HCT116 (cell line): ENCODE measurements around the gene ACACB. TPM values are rescaled to one million over a fixed set of nuclear protein-coding genes. Genes with fewer than 3 reads are reported as not detected.

Experiments
- ATAC-seq: fragments of 200-7000 bp; cut with Tn5 transposase; 2 replicates; pipeline ENCODE4 v1.9.1; 2020; ENCODE audit warnings: mild to moderate bottlenecking, moderate library complexity
- BruUV-seq: library from RNA; stranded (reverse); fragments of 400-500 nt; replicated peaks from 2 replicates; lab custom pipeline; 2021; lab: Mats Ljungman, UMichigan
- CTCF ChIA-PET: fragments of 300-600 bp; sonication (Branson Sonifier 250); formaldehyde crosslinking; loops from one replicate; lab custom pipeline; 2021; ENCODE audit warnings: antibody characterized with exemption; lab: Charles Lee
- POLR2A ChIA-PET: fragments of 300-600, 350-600 bp; sonication (Branson Sonifier 250); formaldehyde crosslinking; loops from one replicate; lab custom pipeline; 2021; ENCODE audit warnings: antibody characterized with exemption; lab: Charles Lee
- RAD21 ChIA-PET, 2 experiments: fragments of 300-600 bp; sonication (Branson Sonifier 250); formaldehyde crosslinking; loops; one replicate each; lab custom pipeline; 2023; ENCODE audit warnings: low total read pairs in 2 of 2; ENCODE audit not compliant: uncharacterized antibody in 2 of 2, unreplicated experiment in 2 of 2, low non-redundant PET in 1 of 2; lab: Charles Lee
- DNase-seq: peaks from one replicate; pipeline ENCODE4 v3.0.0-alpha.2; 2010; ENCODE audit warnings: low read depth, low spot score
- H2AFZ ChIP-seq: fragments of 200-600 bp; shearing (Covaris generic), sonication (generic); 2 replicates; pipeline ENCODE4 v1.6.1; 2017; ENCODE audit warnings: low read depth, mixed run types, mixed read lengths, antibody characterized with exemption, low read length; ENCODE audit not compliant: poor library complexity, severe bottlenecking
- H3K27ac ChIP-seq: 2 replicates; pipeline ENCODE4 v1.5.1; 2012; ENCODE audit warnings: low read depth, low read length
- H3K27me3 ChIP-seq: fragments of 200-600 bp; sonication (generic); 2 replicates; pipeline ENCODE4 v1.6.1; 2016; ENCODE audit warnings: mixed run types, low read length, mixed read lengths; ENCODE audit not compliant: insufficient read depth
- H3K36me3 ChIP-seq, 2 experiments: fragments of 200-500 bp in 1 of 2; fragments of 200-600 bp in 1 of 2; sonication (Bioruptor generic) in 1 of 2; sonication (generic) in 1 of 2; 2 replicates each; pipeline versions ENCODE4 v1.5.1 to v1.6.1; 2014 to 2016; ENCODE audit warnings: low read length in 2 of 2, inconsistent platforms in 1 of 2, mixed read lengths in 1 of 2, mixed run types in 1 of 2; ENCODE audit not compliant: insufficient read depth in 2 of 2, control insufficient read depth in 1 of 2
- H3K4me1 ChIP-seq, 2 experiments: fragments of 200-600 bp in 1 of 2; sonication (generic) in 1 of 2; 2 replicates each; pipeline versions ENCODE4 v1.5.1 to v1.6.1; 2012 to 2017; ENCODE audit warnings: low read length in 2 of 2, inconsistent platforms in 1 of 2, mild to moderate bottlenecking in 1 of 2, mixed read lengths in 1 of 2, mixed run types in 1 of 2, moderate library complexity in 1 of 2; ENCODE audit not compliant: insufficient read depth in 2 of 2, control insufficient read depth in 1 of 2
- H3K4me2 ChIP-seq: fragments of 200-600 bp; sonication (generic); 2 replicates; pipeline ENCODE4 v1.6.1; 2017; ENCODE audit warnings: mixed run types, low read length, mixed read lengths
- H3K4me3 ChIP-seq, 2 experiments: fragments of 200-600 bp in 1 of 2; sonication (generic) in 1 of 2; replicated peaks in 1 of 2; 2 replicates each; pipeline ENCODE4 v1.5.1; 2011 to 2016; ENCODE audit warnings: low read length in 2 of 2, control low read depth in 1 of 2, low read depth in 1 of 2, mild to moderate bottlenecking in 1 of 2, mixed read lengths in 1 of 2, mixed run types in 1 of 2
- H3K79me2 ChIP-seq: fragments of 200-600 bp; sonication (generic); 2 replicates; pipeline ENCODE4 v1.6.1; 2017; ENCODE audit warnings: mild to moderate bottlenecking, mixed run types, low read length, moderate library complexity, mixed read lengths; ENCODE audit not compliant: insufficient read depth
- H3K9ac ChIP-seq: fragments of 200-600 bp; sonication (generic); 2 replicates; pipeline ENCODE4 v1.6.1; 2016; ENCODE audit warnings: low read length, mixed read lengths
- H3K9me2 ChIP-seq: fragments of 200-600 bp; sonication (generic), shearing (Covaris generic); 2 replicates; pipeline ENCODE4 v1.6.1; 2017; ENCODE audit warnings: mixed run types, mild to moderate bottlenecking, moderate library complexity; ENCODE audit not compliant: insufficient read depth
- H3K9me3 ChIP-seq, 2 experiments: fragments of 200-500 bp in 1 of 2; fragments of 200-600 bp in 1 of 2; sonication (Bioruptor generic) in 1 of 2; sonication (generic) in 1 of 2; 2 replicates each; pipeline ENCODE4 v1.6.1; 2014 to 2017; ENCODE audit warnings: low read length in 2 of 2, mixed read lengths in 2 of 2, inconsistent platforms in 1 of 2, low read depth in 1 of 2, mild to moderate bottlenecking in 1 of 2, mixed run types in 1 of 2, moderate library complexity in 1 of 2; ENCODE audit not compliant: control insufficient read depth in 1 of 2, insufficient read depth in 1 of 2
- H4K20me1 ChIP-seq: fragments of 200-600 bp; sonication (generic), shearing (Covaris generic); 2 replicates; pipeline ENCODE4 v1.6.1; 2017; ENCODE audit warnings: mixed run types, mild to moderate bottlenecking, moderate library complexity; ENCODE audit not compliant: insufficient read depth
- CEBPB ChIP-seq: IDR thresholded peaks from 2 replicates; pipeline ENCODE4 v1.6.1; 2012; ENCODE audit warnings: low read depth
- CTCF ChIP-seq, 3 experiments: fragments of 200-600 bp in 1 of 3; sonication (generic) in 1 of 3; IDR thresholded peaks in 2 of 3; conservative IDR thresholded peaks in 1 of 3; 2 replicates each; pipeline ENCODE4 v1.5.1; 2012 to 2017; ENCODE audit warnings: low read depth in 2 of 3, low read length in 2 of 3, antibody characterized with exemption in 1 of 3, borderline replicate concordance in 1 of 3, control low read depth in 1 of 3, mild to moderate bottlenecking in 1 of 3, mixed read lengths in 1 of 3, mixed run types in 1 of 3, moderate library complexity in 1 of 3; ENCODE audit not compliant: insufficient read depth in 1 of 3
- EGR1 ChIP-seq: IDR thresholded peaks from 2 replicates; pipeline ENCODE4 v1.6.1; 2012; ENCODE audit warnings: low read depth
- EZH2 ChIP-seq: fragments of 200-600 bp; sonication (generic); IDR thresholded peaks from 2 replicates; pipeline ENCODE4 v1.6.1; 2017; ENCODE audit warnings: antibody characterized with exemption, mixed run types
- EZH2phosphoT487 ChIP-seq: fragments of 200-600 bp; IDR thresholded peaks from 2 replicates; pipeline ENCODE4 v1.6.1; 2018; ENCODE audit warnings: antibody characterized with exemption, borderline replicate concordance
- FOSL1 ChIP-seq: IDR thresholded peaks from 2 replicates; pipeline ENCODE4 v1.6.1; 2012; ENCODE audit warnings: low read depth
- MAX ChIP-seq: IDR thresholded peaks from 2 replicates; pipeline ENCODE4 v1.6.1; 2012
- POLR2A ChIP-seq: IDR thresholded peaks from 2 replicates; pipeline ENCODE4 v1.7.0; 2011; ENCODE audit warnings: borderline replicate concordance; ENCODE audit not compliant: insufficient read depth, insufficient read length; ENCODE audit errors: extremely low read depth
- RAD21 ChIP-seq: IDR thresholded peaks from 2 replicates; pipeline ENCODE4 v1.6.1; 2012; ENCODE audit warnings: low read depth, mild to moderate bottlenecking
- SIN3A ChIP-seq: IDR thresholded peaks from 2 replicates; pipeline ENCODE4 v1.6.1; 2012; ENCODE audit warnings: low read depth
- SRF ChIP-seq: IDR thresholded peaks from 2 replicates; pipeline ENCODE4 v1.6.1; 2012; ENCODE audit warnings: low read depth
- TCF7L2 ChIP-seq: IDR thresholded peaks from 2 replicates; pipeline ENCODE4 v1.7.0; 2011; ENCODE audit warnings: borderline replicate concordance, inconsistent platforms; ENCODE audit not compliant: insufficient read depth, insufficient read length; ENCODE audit errors: extremely low read depth
- YY1 ChIP-seq: IDR thresholded peaks from 2 replicates; pipeline ENCODE4 v1.6.1; 2011; ENCODE audit warnings: low read length, low read depth, moderate library complexity, mild to moderate bottlenecking; ENCODE audit not compliant: insufficient replicate concordance; ENCODE audit errors: extremely low read depth
- ZFX ChIP-seq: fragments of 450-650 bp; IDR thresholded peaks from 2 replicates; pipeline ENCODE4 v1.6.1; 2017
- ZNF274 ChIP-seq: fragments of 200-500 bp; sonication (Bioruptor generic); IDR thresholded peaks from 2 replicates; pipeline ENCODE4 v1.6.1; 2014; ENCODE audit warnings: mild to moderate bottlenecking, low read depth, low read length, inconsistent platforms
- intact Hi-C: fragments of 100-400 bp; cut with micrococcal nuclease; formaldehyde crosslinking; loops from 2 replicates; pipeline ENCODE4 v1.10.0; 2022
- total RNA-seq: library from RNA; stranded (reverse); gene quantifications from one replicate; pipeline ENCODE4 v1.2.1, GENCODE V29; 2021; ENCODE audit not compliant: unreplicated experiment
- TF ChIP-seq, protein P1 (sequence below): IDR thresholded peaks from 2 replicates; pipeline ENCODE4 v1.6.1; 2012; ENCODE audit warnings: low read depth
- TF ChIP-seq, protein P2 (sequence below): IDR thresholded peaks from 2 replicates; pipeline ENCODE4 v1.6.1; 2011; ENCODE audit warnings: mild to moderate bottlenecking, low read length, moderate library complexity; ENCODE audit not compliant: insufficient replicate concordance; ENCODE audit errors: extremely low read depth

ACACB gene
- total RNA-seq, 1 experiment from 2014 or later: 11.1 TPM

- ChIA-PET CTCF (interaction anchor here (1.0 kb wide), 1 partner anchor 11 kb away, joined by 3 read pairs; no protein-coding TSS in a partner anchor), RAD21 (no interaction called here), POLR2A (no interaction called here)
- no peak overlapping the region for H3K27ac ChIP-seq
- no peaks in the 10 kb centered on the region for H3K9me2 ChIP-seq
- H3K27me3 ChIP-seq: no peaks in the 10 kb centered on the region
- H3K4me3 ChIP-seq: no peak overlapping the region
- H3K9ac ChIP-seq: no peak overlapping the region
- no peak for DNase-seq
- no peak for ATAC-seq
- TF ChIP-seq FOSL1 (no peak), TCF7L2 (no peak), MAX (no peak), RAD21 (no peak), CEBPB (no peak), SRF (no peak), POLR2A (no peak), ZFX (no peak), EZH2 (no peak), YY1 (no peak), SIN3A (no peak), EGR1 (no peak), CTCF (IDR thresholded peaks at IDR 0.05 in 2 of 3, conservative IDR thresholded peaks at IDR 0.05 in 1 of 3; ENCODE audit: borderline replicate concordance in 1 of 3, insufficient read depth in 1 of 3, low read depth in 2 of 3, low read length in 2 of 3) (no peak), EZH2phosphoT487 (no peak), ZNF274 (no peak)
- TF ChIP-seq, protein P1, sequence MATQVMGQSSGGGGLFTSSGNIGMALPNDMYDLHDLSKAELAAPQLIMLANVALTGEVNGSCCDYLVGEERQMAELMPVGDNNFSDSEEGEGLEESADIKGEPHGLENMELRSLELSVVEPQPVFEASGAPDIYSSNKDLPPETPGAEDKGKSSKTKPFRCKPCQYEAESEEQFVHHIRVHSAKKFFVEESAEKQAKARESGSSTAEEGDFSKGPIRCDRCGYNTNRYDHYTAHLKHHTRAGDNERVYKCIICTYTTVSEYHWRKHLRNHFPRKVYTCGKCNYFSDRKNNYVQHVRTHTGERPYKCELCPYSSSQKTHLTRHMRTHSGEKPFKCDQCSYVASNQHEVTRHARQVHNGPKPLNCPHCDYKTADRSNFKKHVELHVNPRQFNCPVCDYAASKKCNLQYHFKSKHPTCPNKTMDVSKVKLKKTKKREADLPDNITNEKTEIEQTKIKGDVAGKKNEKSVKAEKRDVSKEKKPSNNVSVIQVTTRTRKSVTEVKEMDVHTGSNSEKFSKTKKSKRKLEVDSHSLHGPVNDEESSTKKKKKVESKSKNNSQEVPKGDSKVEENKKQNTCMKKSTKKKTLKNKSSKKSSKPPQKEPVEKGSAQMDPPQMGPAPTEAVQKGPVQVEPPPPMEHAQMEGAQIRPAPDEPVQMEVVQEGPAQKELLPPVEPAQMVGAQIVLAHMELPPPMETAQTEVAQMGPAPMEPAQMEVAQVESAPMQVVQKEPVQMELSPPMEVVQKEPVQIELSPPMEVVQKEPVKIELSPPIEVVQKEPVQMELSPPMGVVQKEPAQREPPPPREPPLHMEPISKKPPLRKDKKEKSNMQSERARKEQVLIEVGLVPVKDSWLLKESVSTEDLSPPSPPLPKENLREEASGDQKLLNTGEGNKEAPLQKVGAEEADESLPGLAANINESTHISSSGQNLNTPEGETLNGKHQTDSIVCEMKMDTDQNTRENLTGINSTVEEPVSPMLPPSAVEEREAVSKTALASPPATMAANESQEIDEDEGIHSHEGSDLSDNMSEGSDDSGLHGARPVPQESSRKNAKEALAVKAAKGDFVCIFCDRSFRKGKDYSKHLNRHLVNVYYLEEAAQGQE: no peak
- TF ChIP-seq, protein P2, sequence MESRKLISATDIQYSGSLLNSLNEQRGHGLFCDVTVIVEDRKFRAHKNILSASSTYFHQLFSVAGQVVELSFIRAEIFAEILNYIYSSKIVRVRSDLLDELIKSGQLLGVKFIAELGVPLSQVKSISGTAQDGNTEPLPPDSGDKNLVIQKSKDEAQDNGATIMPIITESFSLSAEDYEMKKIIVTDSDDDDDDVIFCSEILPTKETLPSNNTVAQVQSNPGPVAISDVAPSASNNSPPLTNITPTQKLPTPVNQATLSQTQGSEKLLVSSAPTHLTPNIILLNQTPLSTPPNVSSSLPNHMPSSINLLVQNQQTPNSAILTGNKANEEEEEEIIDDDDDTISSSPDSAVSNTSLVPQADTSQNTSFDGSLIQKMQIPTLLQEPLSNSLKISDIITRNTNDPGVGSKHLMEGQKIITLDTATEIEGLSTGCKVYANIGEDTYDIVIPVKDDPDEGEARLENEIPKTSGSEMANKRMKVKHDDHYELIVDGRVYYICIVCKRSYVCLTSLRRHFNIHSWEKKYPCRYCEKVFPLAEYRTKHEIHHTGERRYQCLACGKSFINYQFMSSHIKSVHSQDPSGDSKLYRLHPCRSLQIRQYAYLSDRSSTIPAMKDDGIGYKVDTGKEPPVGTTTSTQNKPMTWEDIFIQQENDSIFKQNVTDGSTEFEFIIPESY: no peak
- H3K4me2 ChIP-seq: no peak overlapping the region
- H3K79me2 ChIP-seq: peaks cover 37% of the 10 kb centered on the region
- intact Hi-C loops: no loop called here
- no peaks in the 10 kb centered on the region for H4K20me1 ChIP-seq
- H2AFZ ChIP-seq: no peak overlapping the region
- H3K36me3 ChIP-seq: peaks cover 20 to 47% of the 10 kb centered on the region in 2 experiments; a peak in 3 of 4 replicates
- H3K4me1 ChIP-seq: peaks cover 2 to 19% of the 10 kb centered on the region in 2 experiments; a peak in 3 of 4 replicates
- H3K9me3 ChIP-seq: no peaks in the 10 kb centered on the region
- no TSS peak for BruUV-seq
These were observed 15.6 kb upstream of the ACACB start for GRCh38 chr12:109100741-109101140.
